HepG2 (cell line): ENCODE results near the gene MAPK12. TPM values are rescaled to one million over a fixed set of nuclear protein-coding genes. Genes with fewer than 3 reads are reported as not detected.

Source experiments
- CCAR2 ChIP-seq: fragments of 200-400 bp; formaldehyde crosslinking; optimal IDR thresholded peaks from 2 replicates; pipeline ENCODE3; 2018; ENCODE audit warnings: low read depth, mild to moderate bottlenecking, low read length, moderate library complexity
- CEBPB ChIP-seq: IDR thresholded peaks from 2 replicates; pipeline ENCODE4 v1.6.1; 2011; ENCODE audit warnings: low read depth, low read length, improper control_type of control experiment, borderline replicate concordance
- CENPX ChIP-seq: sonication (generic); formaldehyde crosslinking; IDR thresholded peaks from 2 replicates; pipeline ENCODE4 v1.9.0; 2021; ENCODE audit warnings: mild to moderate bottlenecking, missing genetic modification reagents, moderate library complexity
- FIP1L1 ChIP-seq: fragments of 200-400 bp; formaldehyde crosslinking; IDR thresholded peaks from 2 replicates; pipeline ENCODE4 v1.6.1; 2018; ENCODE audit warnings: low read depth, mild to moderate bottlenecking, low read length, moderate library complexity, borderline replicate concordance; ENCODE audit not compliant: insufficient read depth
- MBD4 ChIP-seq: IDR thresholded peaks from 2 replicates; pipeline ENCODE4 v1.6.1; 2012; ENCODE audit warnings: low read length, inconsistent platforms, borderline replicate concordance
- MBNL3 ChIP-seq: fragments of 250-450 bp; sonication (Bioruptor Pico); conservative IDR thresholded peaks from 2 replicates; pipeline ENCODE4 v1.8.0; 2022; ENCODE audit warnings: mild to moderate bottlenecking, inconsistent platforms
- MEF2D ChIP-seq: sonication (generic); formaldehyde crosslinking; IDR thresholded peaks from 2 replicates; pipeline ENCODE4 v1.5.1; 2020; ENCODE audit warnings: mild to moderate bottlenecking, missing genetic modification reagents
- NKX3-1 ChIP-seq: sonication (generic); formaldehyde crosslinking; IDR thresholded peaks from 2 replicates; pipeline ENCODE4 v1.5.0; 2020; ENCODE audit warnings: missing genetic modification reagents
- SALL1 ChIP-seq: sonication (generic); formaldehyde crosslinking; IDR thresholded peaks from 2 replicates; pipeline ENCODE4 v1.8.0; 2022; ENCODE audit warnings: mild to moderate bottlenecking, missing genetic modification reagents
- XRCC5 ChIP-seq: fragments of 200-400 bp; formaldehyde crosslinking; optimal IDR thresholded peaks from 2 replicates; pipeline ENCODE3; 2017; ENCODE audit warnings: mild to moderate bottlenecking, low read length
- ZBTB3 ChIP-seq: sonication (generic); formaldehyde crosslinking; IDR thresholded peaks from 2 replicates; pipeline ENCODE4 v1.4.0; 2020; ENCODE audit warnings: low read depth, mild to moderate bottlenecking, moderate library complexity, missing genetic modification reagents, borderline replicate concordance
- ZC3H4 ChIP-seq: sonication (generic); formaldehyde crosslinking; IDR thresholded peaks from 2 replicates; pipeline ENCODE4 v1.4.0; 2020; ENCODE audit warnings: missing genetic modification reagents, borderline replicate concordance
- ZFP90 ChIP-seq: sonication (generic); formaldehyde crosslinking; IDR thresholded peaks from 2 replicates; pipeline ENCODE4 v1.8.0; 2022; ENCODE audit warnings: missing genetic modification reagents, mild to moderate bottlenecking, inconsistent platforms, borderline replicate concordance
- ZGPAT ChIP-seq: IDR thresholded peaks from 2 replicates; pipeline ENCODE4 v1.6.1; 2016; ENCODE audit warnings: mild to moderate bottlenecking
- ZNF232 ChIP-seq: sonication (generic); formaldehyde crosslinking; IDR thresholded peaks from 2 replicates; pipeline ENCODE4 v1.4.0; 2020; ENCODE audit warnings: missing genetic modification reagents, borderline replicate concordance
- ZNF251 ChIP-seq: sonication (generic); formaldehyde crosslinking; IDR thresholded peaks from 2 replicates; pipeline ENCODE4 v1.9.0; 2021; ENCODE audit warnings: mild to moderate bottlenecking, missing genetic modification reagents
- ZNF264 ChIP-seq: sonication (generic); formaldehyde crosslinking; IDR thresholded peaks from 2 replicates; pipeline ENCODE4 v1.4.0; 2020; ENCODE audit warnings: missing genetic modification reagents
- ZNF615 ChIP-seq: sonication (generic); formaldehyde crosslinking; IDR thresholded peaks from 2 replicates; pipeline ENCODE4 v1.5.0; 2020; ENCODE audit warnings: mild to moderate bottlenecking, missing genetic modification reagents, borderline replicate concordance
- ZNF652 ChIP-seq: IDR thresholded peaks from 2 replicates; pipeline ENCODE4 v1.6.1; 2016; ENCODE audit warnings: low read depth, borderline replicate concordance
- ZNF737 ChIP-seq: sonication (generic); formaldehyde crosslinking; IDR thresholded peaks from 2 replicates; pipeline ENCODE4 v1.5.0; 2020; ENCODE audit warnings: missing genetic modification reagents, mild to moderate bottlenecking, borderline replicate concordance
- ZNF883 ChIP-seq: sonication (generic); formaldehyde crosslinking; IDR thresholded peaks from 2 replicates; pipeline ENCODE4 v1.5.1; 2020; ENCODE audit warnings: mild to moderate bottlenecking, missing genetic modification reagents; ENCODE audit errors: not compliant biosample characterization
- ZSCAN9 ChIP-seq: IDR thresholded peaks from 2 replicates; pipeline ENCODE4 v1.6.1; 2016; ENCODE audit warnings: borderline replicate concordance
- polyA plus RNA-seq, 8 experiments: library from polyadenylated mRNA; depleted of rRNA in 3 of 8; stranded (reverse) in 7 of 8; unstranded in 1 of 8; fragments of >200 nt; fragmentation: Illumina TruSeq in 4 of 8; extraction: Trizol in 4 of 8; gene quantifications; 2 replicates each; pipeline versions ENCODE4 v1.2.1 to v1.2.3, GENCODE V29; 2011 to 2016; ENCODE audit warnings: low read depth in 4 of 8, missing spikeins in 1 of 8, mixed read lengths in 1 of 8; ENCODE audit not compliant: insufficient read depth in 1 of 8
- total RNA-seq, 5 experiments: library from RNA; depleted of rRNA; stranded (reverse); fragments of >200 nt; fragmentation: Illumina TruSeq; extraction: Trizol; gene quantifications; 2 replicates each; pipeline ENCODE4 v1.2.3, GENCODE V29; 2016; ENCODE audit warnings: low read depth in 1 of 5
- TF ChIP-seq, protein P1 (sequence below): sonication (generic); formaldehyde crosslinking; IDR thresholded peaks from 2 replicates; pipeline ENCODE4 v1.9.0; 2022; ENCODE audit warnings: low read depth, missing genetic modification reagents
- TF ChIP-seq, protein P2 (sequence below): IDR thresholded peaks from 2 replicates; pipeline ENCODE4 v1.6.1; 2016; ENCODE audit warnings: low read depth, control low read depth

Gene MAPK12
- total and polyA plus RNA-seq, 2 of the 13 experiments (the other 11 are each of a cell fraction or from before 2014, with no cell fraction given), result 22.2 to 23.3 TPM

- TF ChIP-seq, protein P1, sequence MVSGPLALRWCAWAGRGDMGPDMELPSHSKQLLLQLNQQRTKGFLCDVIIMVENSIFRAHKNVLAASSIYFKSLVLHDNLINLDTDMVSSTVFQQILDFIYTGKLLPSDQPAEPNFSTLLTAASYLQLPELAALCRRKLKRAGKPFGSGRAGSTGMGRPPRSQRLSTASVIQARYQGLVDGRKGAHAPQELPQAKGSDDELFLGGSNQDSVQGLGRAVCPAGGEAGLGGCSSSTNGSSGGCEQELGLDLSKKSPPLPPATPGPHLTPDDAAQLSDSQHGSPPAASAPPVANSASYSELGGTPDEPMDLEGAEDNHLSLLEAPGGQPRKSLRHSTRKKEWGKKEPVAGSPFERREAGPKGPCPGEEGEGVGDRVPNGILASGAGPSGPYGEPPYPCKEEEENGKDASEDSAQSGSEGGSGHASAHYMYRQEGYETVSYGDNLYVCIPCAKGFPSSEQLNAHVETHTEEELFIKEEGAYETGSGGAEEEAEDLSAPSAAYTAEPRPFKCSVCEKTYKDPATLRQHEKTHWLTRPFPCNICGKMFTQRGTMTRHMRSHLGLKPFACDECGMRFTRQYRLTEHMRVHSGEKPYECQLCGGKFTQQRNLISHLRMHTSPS (CRISPR knock-in tag), result no peak
- TF ChIP-seq ZNF652 (CRISPR knock-in tag) (no peak), CENPX (no peak), XRCC5 (peak; percentile 30), ZFP90 (no peak), ZGPAT (CRISPR knock-in tag) (no peak; the same call in 1 of the 2 replicates), SALL1 (CRISPR knock-in tag) (peak; percentile 40; the same call in 1 of the 2 replicates), MEF2D (CRISPR knock-in tag) (no peak), CEBPB (no peak), ZBTB3 (CRISPR knock-in tag) (no peak), ZNF264 (no peak), ZC3H4 (no peak), ZNF737 (no peak), ZSCAN9 (no peak), MBD4 (no peak), ZNF883 (CRISPR knock-in tag) (no peak), FIP1L1 (no peak), ZNF251 (CRISPR knock-in tag) (no peak), ZNF615 (CRISPR knock-in tag) (no peak), MBNL3 (CRISPR knock-in tag) (no peak), ZNF232 (CRISPR knock-in tag) (no peak), NKX3-1 (CRISPR knock-in tag) (no peak), CCAR2 (no peak)
- TF ChIP-seq, protein P2, sequence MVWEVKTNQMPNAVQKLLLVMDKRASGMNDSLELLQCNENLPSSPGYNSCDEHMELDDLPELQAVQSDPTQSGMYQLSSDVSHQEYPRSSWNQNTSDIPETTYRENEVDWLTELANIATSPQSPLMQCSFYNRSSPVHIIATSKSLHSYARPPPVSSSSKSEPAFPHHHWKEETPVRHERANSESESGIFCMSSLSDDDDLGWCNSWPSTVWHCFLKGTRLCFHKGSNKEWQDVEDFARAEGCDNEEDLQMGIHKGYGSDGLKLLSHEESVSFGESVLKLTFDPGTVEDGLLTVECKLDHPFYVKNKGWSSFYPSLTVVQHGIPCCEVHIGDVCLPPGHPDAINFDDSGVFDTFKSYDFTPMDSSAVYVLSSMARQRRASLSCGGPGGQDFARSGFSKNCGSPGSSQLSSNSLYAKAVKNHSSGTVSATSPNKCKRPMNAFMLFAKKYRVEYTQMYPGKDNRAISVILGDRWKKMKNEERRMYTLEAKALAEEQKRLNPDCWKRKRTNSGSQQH (CRISPR knock-in tag), result no peak
Observed at GRCh38 chr22:50310031-50310722, 48.7 kb upstream of the MAPK12 start (continued).
